ENCODE measurements around the gene RAF1. TPM values are rescaled to one million over a fixed set of nuclear protein-coding genes. Genes with fewer than 3 reads are reported as not detected.
A peak's percentile ranks its signal among the peaks of the same experiment; 100 is the strongest.

RAF1 gene
- total and polyA plus RNA-seq, 2 of the 8 experiments (the other 6 are each of a cell fraction or from before 2014, with no cell fraction given), result 103 to 118 TPM

- no peak overlapping the region for H3K4me2 ChIP-seq (ENCODE audit: insufficient read depth in 1 of 2, low read depth in 2 of 2, low read length in 2 of 2)
- peaks cover 0 to 4% (median 0%) of the 10 kb centered on the region in 4 experiments; a peak in 2 of 7 replicates for H3K4me1 ChIP-seq (replicated peaks in 1 of 4; ENCODE audit: control insufficient read depth in 3 of 4, insufficient read depth in 4 of 4, low read length in 3 of 4)
- FAIRE-seq, result no peak
- no peak overlapping the region for H3K9ac ChIP-seq (replicated peaks in 1 of 4; ENCODE audit: extremely low read depth in 1 of 4, low read depth in 3 of 4, low read length in 3 of 4)
- WGBS, 2 experiments (ENCODE audit: extremely low coverage in 1 of 2, insufficient coverage in 1 of 2, insufficient read length in 1 of 2, insufficient replicate concordance in 2 of 2, low coverage in 1 of 2, low lambda C conversion rate in 2 of 2, missing lambda C conversion rate in 1 of 2), result 78% methylated on average over 4 of the region's 4 CpGs; no CpG with 5 or more reads in 1 of the 2 experiments
- H3K4ac ChIP-seq (replicated peaks; ENCODE audit: insufficient read length, low read depth, low read length), result no peak overlapping the region
- no peak overlapping the region for H4K91ac ChIP-seq (replicated peaks; ENCODE audit: insufficient read length, low read length)
- no peaks in the 10 kb centered on the region for H3K79me2 ChIP-seq (ENCODE audit: control insufficient read depth in 1 of 2, insufficient read depth in 2 of 2, low read length in 2 of 2)
- H3K36me3 ChIP-seq (ENCODE audit: control insufficient read depth in 2 of 4, insufficient read depth in 4 of 4, low read length in 3 of 4), result no peaks in the 10 kb centered on the region
- no peak overlapping the region for H3K27ac ChIP-seq (ENCODE audit: low read depth, low read length)
- POLR2A ChIA-PET (ENCODE audit: partially characterized antibody), result no interaction called here
- CTCF ChIA-PET (ENCODE audit: partially characterized antibody), result interaction anchor here (0.6 to 3.0 kb wide), 3 partner anchors 10 to 87 kb away, joined by 3 to 25 read pairs (median 4); no protein-coding TSS in a partner anchor
- no peak overlapping the region for H3K56ac ChIP-seq (replicated peaks; ENCODE audit: insufficient read length, low read depth, low read length)
- no peak overlapping the region for H3K23ac ChIP-seq (ENCODE audit: insufficient read length)
- no peak overlapping the region for H2BK120ac ChIP-seq (replicated peaks; ENCODE audit: low read depth, low read length)
- H3K27me3 ChIP-seq (replicated peaks in 1 of 4; ENCODE audit: control insufficient read depth in 3 of 4, extremely low read depth in 1 of 4, insufficient read depth in 3 of 4, low read length in 3 of 4), result no peaks in the 10 kb centered on the region
- H3K79me1 ChIP-seq (ENCODE audit: low read depth, low read length), result no peaks in the 10 kb centered on the region
- H2BK20ac ChIP-seq (ENCODE audit: low read length), result no peak overlapping the region
- no peaks in the 10 kb centered on the region for H4K20me1 ChIP-seq (replicated peaks in 1 of 2; ENCODE audit: control insufficient read depth in 1 of 2, insufficient read depth in 2 of 2, low read length in 2 of 2)
- H2BK12ac ChIP-seq (ENCODE audit: low read depth, low read length), result no peak overlapping the region
- DNase-seq (ENCODE audit: low read depth in 1 of 2, low spot score in 2 of 2), result no peak
- no peak overlapping the region for H3K18ac ChIP-seq (ENCODE audit: extremely low read depth, low read length)
- H2BK15ac ChIP-seq (ENCODE audit: low read length), result no peak overlapping the region
- no peak overlapping the region for H3K4me3 ChIP-seq (ENCODE audit: extremely low read depth in 1 of 4, insufficient read depth in 2 of 4, low read depth in 3 of 4, low read length in 4 of 4)
- H2BK5ac ChIP-seq (ENCODE audit: low read depth, low read length), result no peak overlapping the region
- no peaks in the 10 kb centered on the region for H3K9me3 ChIP-seq (ENCODE audit: insufficient read depth in 2 of 2, low read depth in 1 of 2, low read length in 1 of 2)
- 0 out of 2 replicates have a peak overlapping the region, but pooled peaks have one; percentile 60 for H4K8ac ChIP-seq (ENCODE audit: extremely low read depth, insufficient read depth, low read length)
- H2AFZ ChIP-seq (ENCODE audit: low read length), result no peak overlapping the region
- H3K23me2 ChIP-seq (ENCODE audit: low read depth, low read length), result no peaks in the 10 kb centered on the region
- no peak overlapping the region for H4K5ac ChIP-seq (ENCODE audit: insufficient read length, low read depth, low read length)
- no peak overlapping the region for H2AK5ac ChIP-seq (ENCODE audit: low read depth, low read length)
- TF ChIP-seq POU5F1 (IDR thresholded peaks at IDR 0.05; ENCODE audit: low read depth, low read length) (no peak), CHD2 (IDR thresholded peaks at IDR 0.05; ENCODE audit: low read length) (no peak), CTCF (IDR thresholded peaks at IDR 0.05; ENCODE audit: control extremely low read depth in 1 of 3, insufficient read depth in 1 of 3, low read depth in 1 of 3, low read length in 3 of 3) (no peak)
- no peak overlapping the region for H3K14ac ChIP-seq (ENCODE audit: insufficient read length)
These were observed 46.1 kb upstream of the RAF1 start for GRCh38 chr3:12710062-12710461.
